NCI-H1417 treated with DMSO at 0.1 percent for 48 hours (cell line): ENCODE data around the gene CDH22.

Experiments used
- DNase-seq: peaks from one replicate; lab custom pipeline; 2025; lab: John Stamatoyannopoulos, UW

CDH22 gene

DNA sequence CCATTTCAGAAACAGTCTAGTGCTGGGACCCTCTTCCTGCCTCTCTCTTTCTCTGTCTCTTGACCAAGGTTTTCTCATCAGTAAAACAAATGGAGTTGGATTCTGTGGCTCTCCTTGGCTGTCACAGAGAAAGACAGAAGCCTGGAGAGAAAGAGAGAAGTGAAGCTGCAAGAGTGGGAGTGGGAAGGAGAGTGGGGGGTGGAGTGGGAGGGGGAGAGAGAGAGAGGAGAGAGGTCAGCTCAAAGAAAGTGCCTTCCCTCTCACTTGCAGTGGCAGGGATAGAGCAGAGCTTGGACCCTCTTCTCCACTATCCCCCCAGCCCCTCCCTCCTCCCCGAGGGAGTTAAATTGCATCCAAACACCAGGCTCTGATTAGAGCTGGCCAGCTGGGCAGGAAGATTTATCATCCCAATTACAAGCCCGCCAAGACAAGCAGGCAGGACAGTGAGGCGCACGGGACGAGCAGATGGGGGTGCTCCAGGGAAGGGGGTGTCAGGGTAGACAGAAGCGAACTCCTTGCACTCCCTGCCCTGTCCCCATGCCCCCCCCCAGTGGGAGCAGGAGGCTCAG is 115.8 kb downstream of the CDH22 start:
- no peak for DNase-seq

DNA sequence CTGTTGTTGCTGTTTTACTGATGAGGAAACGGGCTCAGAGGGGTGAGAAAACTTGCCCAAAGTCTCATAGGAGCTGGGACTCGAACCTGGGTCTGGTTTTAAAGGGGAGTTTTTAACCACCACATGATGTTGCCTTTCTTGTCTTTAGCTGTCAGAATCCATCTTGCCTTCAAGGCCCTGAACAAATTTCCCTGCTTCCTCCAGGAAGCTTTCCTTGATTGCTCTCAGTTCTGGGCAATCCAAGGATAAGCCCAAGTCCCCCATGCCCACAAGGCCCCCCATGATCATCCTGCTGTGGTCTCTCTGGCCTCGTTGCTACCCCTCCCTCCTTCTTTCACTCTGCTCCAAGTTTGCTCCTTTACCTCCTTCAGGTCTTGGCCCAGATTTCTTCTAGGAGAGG is 116.7 kb downstream of the CDH22 start:
- no peak for DNase-seq

DNA sequence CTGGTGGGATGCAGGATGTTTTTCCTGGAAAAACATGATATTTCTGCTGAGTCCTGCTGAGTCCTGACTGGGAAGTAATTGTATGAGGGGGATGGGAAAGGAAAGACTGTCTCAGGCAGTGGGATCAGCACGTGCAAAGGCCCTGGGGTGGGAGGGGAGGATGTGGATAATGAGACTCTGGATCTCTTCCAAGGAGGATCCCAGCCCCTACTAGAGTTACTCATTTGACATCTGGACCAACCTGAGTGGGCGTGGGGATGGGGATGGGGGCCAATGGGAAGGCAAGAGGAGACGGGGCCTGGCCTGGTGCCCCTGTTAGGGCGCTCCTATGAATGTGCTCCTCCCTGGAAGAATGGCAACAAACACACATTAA is 117.1 kb downstream of the CDH22 start:
- DNase-seq = no peak

DNA sequence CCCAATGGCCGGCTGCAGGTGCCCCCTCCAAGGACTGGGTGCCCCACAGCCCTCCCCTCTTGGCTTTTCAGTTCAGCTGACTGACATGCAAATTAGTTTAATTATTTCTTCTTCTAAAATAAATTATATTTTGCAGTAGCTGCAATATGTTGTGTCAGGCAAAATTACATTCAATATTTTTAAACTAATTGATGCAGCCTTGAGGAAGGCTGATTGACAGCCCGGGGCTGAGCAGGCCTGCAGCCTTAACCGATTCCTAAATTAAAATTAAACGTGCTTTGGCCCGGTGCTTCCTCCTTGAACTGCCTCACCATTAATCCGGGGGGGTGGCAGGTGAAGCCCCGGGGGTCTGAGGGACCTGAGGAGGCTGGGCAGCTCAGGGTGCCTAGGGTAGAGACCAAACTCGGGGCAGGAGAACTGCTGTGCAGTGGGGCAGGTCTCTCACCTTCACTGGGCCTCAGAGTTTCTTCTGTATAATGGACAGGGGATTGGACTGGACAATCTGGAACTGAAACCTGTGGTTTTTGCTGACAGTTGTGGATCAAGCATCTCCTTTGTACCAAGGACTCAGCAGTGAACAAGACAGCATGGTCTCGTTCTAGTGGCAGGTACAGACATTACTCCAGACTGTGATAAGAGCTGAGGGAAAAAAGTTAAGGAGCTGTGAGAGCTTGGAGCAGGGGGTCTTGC is 117.7 kb downstream of the CDH22 start:
- no peak for DNase-seq

DNA sequence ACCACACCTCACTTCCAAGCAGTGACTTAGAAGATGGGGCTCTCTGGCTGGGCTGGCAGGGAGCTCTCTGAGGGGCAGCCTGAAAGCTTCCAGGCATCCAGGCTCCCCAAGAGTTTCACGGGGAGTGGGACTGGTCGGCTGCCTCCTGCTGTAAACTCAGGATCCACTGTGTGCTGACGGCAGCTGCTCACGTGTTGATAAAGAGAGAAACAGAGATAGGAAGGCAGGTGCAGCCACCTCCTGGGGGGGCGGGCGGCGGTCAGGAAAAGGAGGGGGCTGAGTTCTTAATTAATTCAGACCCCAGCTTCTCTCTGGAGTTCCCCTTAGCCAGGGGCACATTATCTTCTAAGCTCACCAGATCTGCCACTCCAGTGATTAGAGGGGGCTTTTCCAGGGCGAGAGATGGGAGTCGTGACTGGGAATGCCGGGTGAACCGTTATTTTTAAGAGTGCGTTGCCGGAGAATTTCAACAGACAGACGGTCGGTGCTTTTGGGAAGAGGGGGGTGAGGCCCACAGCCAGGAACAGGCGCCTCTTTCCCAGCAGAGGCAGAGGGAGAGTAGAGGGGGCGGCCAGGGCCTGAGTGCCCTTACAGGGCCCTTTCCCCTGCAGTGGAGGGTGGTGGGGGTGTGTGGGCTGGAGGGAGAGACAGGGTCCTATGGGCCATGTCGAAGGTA is 119.3 kb downstream of the CDH22 start:
- DNase-seq = no peak

DNA sequence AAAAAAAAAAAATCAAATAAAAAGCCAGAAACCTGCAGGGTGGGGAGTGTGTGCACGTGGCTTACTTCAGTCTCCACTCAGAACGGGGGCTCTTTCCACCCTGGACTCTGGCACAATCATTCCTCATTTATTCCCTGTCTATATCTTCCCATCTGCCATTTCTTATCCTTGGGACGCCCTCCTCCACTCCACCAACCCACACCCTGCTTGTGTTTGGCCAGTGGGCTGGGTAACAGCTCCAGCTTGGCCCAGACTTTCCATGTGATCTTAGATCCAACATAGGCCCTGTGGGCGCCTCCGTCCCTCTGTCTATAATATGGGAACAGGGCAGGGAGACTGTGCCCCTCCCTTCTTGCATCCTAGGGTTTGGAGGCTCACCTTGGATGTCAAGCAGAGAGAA is 122.1 kb downstream of the CDH22 start:
- no peak for DNase-seq

DNA sequence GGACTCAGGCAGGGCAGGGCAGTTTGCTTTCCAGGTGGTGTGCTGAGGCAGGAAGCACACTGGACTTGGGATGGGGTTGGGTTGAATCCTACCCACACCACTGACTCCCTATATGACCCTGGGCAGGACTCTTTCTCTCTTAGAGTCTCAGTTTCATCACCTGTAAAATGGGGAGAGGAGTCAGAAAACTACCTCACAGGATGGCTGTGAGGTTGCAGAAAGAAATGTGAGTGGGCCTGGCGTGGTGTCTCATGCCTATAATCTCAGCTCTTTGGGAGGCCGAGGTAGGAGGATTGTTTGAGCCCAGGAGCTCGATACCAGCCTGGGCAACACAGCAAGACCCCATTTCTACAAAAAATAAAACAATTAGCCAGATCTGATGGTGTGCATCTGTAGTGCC is 122.9 kb downstream of the CDH22 start:
- no peak for DNase-seq

DNA sequence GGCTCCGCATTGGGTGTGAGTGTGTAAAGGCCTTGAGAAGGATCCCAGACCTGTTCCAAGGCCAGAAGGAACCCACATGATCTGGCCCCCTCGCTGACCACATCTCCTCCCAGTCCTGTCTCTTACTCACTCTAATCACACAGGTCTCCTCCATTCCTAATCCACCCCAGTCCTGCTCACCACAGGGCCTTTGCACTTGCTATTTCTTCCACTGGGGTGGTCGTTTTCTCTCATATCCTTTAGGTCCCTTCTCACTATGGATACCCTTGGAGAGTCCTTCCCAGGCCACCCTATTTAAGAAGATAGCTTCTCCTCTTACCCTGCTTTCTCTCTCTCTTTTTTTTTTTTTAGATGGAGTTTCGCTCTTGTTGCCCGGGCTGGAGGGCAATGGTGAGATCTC is 124.5 kb downstream of the CDH22 start:
- no peak for DNase-seq

DNA sequence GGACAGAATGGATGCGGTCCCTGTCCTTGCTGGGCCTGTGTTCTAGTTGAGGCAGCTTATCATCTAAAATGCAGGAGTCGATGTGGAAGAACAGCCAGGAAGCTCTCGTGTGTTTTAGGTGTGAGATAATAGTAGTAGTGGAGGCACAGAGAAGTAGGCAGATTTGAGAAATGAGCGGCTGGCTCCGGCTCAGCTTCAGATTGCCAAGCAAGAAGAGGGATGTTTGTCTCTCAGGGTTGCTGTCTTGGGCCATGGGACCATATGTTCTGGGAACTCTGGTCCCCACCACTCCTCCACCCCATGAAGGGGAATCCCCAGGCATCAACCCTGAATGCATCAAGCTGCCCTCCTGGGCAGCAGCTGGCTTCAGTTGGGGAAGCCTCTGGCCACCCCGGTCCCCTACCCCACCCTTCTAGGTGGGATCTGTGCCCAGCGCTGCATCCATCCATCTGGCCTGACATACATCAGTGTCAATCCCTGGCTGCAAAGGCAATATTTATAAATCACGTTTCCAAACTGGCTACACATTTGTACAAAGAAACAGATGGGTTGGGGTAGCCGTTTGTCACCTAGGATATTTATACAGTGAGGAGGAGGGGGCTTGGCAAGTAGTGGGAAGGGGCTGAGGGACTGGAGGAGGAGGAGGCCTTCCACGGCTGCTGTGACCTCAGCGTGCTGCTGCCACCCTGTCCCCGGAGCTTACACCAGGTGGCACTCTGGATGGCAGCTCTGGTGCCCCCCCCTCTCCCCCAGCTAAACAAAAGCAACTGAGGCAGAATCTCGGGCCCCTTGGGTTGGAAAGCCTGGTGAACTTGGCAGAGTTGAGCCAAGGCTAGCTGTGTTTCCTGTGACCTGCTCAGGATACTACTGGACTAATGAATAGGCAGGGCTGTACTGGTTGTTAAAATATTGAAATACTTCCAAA is 125.8 kb downstream of the CDH22 start:
- DNase-seq = no peak

DNA sequence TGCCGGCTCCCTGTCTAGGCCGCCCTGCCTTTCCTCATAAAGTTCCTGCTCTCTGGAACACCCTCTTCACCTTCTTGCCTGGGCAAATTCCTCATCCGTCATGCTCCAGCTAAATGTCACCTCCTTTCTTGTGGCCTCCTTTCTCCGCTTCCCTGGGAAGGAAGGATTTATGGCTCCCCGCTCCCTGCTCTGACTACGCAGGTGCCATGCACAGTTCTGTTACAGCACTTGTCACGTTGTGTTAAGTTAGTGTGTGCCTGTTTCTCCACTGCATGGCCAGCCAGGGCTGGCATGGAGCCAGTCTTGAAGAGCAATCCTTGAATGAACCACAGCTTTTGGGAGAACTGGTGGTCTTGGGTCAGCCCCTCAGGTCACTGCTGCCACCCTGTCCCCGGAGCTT is 128.4 kb downstream of the CDH22 start:
- DNase-seq = no peak

DNA sequence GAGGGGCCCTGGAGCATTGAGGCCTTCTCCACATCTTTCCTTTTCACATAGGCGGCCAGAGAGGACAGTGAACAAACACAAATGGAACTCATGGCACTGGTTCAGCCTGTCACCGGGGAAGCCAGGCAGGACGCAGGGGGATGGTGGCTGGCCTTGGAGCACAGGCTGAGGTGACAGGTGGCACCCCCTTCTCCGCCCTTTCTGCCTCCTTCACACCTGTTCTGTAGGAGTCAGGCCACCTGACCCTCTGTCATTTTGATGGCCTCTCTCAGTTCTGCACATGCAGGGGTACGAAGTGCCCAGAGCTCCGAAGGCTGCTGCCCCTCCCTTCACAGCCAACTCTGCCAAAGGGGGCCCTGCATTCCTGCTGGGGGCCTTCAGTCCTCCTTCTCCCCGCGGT is 129.4 kb downstream of the CDH22 start:
- no peak for DNase-seq

DNA sequence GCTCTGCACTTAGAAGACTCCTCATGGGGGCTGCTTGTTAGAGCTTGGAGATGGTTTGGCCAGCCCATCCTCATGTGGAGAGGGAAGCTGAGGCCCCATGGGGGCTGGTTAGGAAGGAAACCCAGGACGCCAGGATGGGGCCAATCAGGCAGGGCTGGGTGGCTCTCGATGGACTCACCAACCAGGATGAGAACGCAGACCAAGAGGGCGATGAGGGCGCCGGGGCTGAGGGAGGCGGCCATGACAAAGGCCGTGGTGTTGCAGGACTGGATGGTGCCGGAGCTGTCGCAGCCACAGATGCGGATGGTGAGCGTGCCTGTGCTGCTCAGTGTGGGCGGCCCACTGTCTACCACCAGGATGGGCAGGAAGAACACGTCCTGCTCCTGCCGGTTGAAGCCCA is 130.5 kb downstream of the CDH22 start:
- DNase-seq = no peak

DNA sequence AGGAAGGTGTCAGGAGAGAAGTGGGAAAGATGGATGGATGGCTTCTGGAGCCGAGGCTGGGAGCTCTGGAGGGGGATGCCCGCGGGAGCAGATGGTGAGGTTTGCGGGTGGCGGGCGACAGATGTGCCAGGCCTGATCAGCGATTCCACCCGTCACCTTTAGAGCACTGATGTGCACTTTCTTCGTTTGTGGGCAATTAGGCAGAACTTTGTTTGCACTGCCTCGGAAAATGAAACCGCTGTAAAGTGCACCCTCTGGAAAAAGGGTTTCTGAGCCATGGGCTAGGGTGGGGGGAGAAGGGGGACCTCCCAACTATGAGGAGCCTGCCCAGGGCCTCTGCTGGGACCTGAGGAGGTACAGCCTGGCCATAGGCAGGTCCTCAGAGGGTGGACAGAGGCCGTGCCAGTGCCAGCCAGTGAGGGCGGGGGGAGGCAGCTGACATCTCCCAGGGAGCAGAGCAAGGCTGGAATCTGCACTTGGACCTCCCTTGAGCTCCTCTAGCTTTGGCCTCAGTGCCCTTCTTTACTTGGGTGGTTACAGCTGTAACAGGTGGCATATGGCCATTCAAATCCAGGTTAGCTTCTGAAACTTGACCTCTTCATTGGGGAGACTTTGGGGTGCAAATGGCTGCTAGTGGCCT is 131.4 kb downstream of the CDH22 start:
- DNase-seq = no peak

DNA sequence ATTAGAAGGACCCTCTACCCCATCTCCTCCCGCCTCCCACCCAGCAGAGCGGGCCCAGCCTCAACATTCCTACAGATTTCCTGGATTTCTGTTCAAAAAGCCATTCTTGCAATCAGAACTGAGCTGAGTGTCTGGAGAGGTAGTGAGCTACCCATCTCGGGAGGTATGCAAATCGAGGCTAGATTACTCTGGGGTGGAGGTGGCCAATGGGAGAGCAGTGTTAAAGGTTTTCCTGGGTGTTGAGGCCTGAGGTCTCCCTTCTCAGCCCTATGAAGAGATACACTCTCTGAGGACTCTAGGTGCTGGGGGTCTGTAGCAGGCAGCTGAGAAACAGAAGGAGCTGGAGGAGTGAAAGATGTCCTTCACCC is 133.2 kb downstream of the CDH22 start:
- DNase-seq = no peak

DNA sequence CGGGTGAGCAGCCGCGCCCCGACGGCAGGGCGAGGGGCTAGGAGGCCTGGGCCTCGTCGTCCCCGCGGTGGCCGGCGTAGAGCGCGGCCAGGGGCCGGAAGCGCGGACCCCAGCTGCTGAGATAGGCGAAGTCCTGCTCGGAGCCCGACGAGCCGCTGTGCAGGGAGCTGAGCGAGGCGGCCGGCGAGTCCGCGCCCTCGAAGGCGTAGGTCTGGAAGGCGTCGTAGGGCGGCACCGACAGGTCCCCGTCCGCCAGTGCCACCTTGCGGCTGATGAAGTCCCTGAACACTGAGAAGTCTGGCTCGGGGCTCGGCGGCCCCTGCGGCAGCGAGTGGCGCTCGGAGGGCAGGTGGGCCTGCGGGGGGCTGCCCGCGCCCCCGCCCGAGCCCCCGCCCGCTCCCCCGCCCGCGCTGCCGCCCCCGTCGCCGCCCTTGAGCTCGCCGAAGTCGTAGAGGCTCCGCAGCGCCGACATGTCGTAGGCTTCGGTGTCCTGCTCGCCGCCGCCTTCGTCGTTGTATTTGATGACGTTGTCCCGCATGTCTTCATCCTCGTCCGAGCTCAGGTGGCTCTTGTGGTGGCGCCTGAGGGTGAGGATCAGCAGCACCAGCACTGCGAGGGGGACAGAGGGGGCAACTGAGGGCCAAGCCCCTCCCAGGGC is 133.7 kb downstream of the CDH22 start:
- DNase-seq = no peak

DNA sequence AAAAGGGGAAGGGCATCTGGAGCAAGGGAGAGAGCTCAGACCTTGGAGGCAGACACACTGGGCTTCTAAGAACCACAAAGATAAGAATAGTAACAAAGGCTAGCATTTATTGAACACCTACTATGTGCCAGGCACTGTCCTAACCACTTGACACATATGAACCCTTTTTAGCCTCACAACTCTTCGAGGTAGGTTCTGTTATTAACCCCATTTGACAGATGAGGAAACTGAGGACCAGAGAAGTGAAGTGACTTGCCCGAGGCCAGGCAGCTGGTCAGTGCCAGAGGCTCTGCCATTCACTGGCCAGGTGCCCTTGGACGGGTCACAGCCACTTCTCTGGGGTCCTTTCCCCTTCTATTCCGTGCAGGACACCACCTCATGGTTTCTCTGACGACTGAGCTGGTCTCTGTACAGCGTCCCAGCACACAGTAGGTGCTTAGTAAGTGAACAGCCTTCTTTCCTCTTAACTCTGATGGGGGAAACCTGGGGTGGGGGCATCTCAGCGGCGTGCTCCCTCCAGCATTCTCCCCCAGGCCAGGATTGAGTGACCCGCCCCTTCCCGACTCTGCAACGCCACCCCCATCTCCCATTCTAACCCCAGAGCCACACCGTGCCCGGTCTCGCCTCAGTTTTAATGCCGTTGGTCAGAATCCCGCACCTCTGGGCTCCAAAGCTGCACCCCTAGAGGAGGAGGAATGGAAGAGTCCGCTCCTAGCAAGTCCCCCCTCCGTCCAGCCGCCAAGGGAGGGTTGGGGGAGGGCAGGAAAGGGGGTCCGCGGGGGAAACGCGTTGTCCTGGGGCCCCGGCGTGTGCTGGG is 134.4 kb downstream of the CDH22 start:
- DNase-seq = no peak

DNA sequence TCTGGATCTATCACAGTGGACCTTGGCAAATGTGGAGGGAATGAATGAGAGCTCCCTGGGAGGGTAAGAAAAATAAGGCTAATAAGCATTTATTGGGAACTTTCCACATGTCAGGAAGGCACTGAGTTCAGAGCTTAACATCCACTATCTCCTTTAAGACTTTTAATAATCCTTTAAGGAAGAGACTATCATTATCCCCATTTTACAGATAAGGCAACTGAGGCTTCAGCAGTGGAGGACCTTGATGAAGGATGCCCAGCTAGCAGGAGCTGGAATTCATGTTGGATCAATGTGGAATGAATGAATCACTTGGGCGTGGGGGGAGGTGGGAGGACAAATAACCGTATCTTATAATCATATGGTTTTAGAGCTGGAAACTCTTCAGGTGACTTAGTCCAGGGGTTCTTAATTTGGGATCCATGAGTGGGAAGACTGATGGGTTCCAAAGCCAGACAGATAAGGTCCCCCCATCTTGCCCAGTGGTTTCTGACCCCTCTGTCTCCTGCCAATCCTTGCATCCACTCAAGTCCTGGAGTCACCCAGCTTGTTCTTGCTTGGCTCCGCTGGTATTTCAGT is 135.2 kb downstream of the CDH22 start:
- DNase-seq = no peak

DNA sequence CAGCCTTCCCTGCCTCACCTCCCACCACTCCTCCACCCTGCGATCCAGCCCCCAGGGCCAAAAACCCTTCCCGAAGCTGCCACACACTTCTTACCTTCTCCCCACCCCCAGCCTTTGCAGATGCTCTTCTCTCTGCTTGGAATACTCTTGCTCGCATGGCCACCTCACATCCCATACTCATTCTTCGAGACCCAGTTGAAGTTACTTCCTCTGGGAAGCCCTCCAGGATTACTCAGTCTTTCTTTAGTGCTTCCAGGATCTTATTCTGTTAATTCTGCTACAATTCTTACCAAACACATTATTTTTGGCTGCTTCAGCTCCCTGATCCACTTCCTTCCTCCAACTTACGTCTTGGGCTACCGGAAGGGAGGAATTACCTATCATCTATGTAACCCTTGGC is 135.8 kb downstream of the CDH22 start:
- no peak for DNase-seq

DNA sequence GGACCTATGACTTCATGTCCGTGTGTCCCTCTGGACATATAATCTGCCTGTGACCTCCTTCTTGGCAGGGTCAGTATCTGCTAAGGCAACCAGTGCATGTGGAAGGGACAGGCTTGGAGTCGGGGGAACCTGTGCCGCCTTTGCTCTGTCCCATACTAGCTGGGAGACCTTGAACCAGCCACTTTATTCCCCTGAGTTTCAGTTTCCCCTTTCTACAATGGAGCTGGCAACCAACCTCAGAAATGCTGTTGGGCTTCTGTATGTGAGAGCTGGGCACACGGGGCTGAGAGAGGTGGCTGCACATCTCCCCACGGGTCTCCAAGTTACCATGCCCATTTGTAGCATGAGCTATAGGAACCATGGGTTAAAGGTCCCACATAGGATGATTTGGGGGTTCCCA is 136.4 kb downstream of the CDH22 start:
- DNase-seq = no peak

DNA sequence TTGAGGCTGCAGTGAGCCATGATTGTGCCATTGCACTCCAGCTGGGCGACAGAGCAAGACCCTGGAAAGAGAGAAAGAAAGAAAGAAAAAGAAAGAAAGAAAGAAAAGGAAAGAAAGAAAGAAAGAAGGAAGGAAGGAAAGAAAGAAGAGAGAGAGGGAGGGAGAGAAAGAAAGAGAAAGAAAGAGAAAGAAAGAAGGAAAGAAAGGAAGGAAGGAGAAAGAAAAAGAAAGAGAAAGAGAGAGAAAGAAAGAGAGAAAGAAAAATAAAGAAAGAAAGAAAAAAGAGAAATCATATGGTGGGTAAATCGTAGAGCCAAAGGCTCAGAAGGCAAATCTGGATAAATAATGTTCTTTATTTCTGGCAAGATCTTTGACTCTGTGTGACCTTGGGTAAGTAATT is 136.8 kb downstream of the CDH22 start:
- no peak for DNase-seq
